IPS-18c (cell line): Measurements from ENCODE around the gene PLB1.

Experiments
- H3K4me3 ChIP-seq: 2 replicates; pipeline ENCODE4 v1.7.0; 2013; ENCODE audit warnings: low read depth, mild to moderate bottlenecking, low read length, moderate library complexity; ENCODE audit not compliant: insufficient read depth
- H3K9me3 ChIP-seq: one replicate; pipeline ENCODE4 v1.6.1; 2013; ENCODE audit warnings: mild to moderate bottlenecking, low read length, moderate library complexity; ENCODE audit not compliant: control insufficient read depth, insufficient read depth

The PLB1 gene

GRCh38 chr2:28606986-28607441, 111.2 kb downstream of the PLB1 start:
- Histone ChIP-seq H3K9me3 (no peaks in the 10 kb centered on the region), H3K4me3 (no peak overlapping the region)

GRCh38 chr2:28607730-28608499, 112.1 kb downstream of the PLB1 start:
- Histone ChIP-seq H3K9me3 (no peaks in the 10 kb centered on the region), H3K4me3 (no peak overlapping the region)

GRCh38 chr2:28608500-28609424, 112.9 kb downstream of the PLB1 start:
- Histone ChIP-seq H3K9me3 (no peaks in the 10 kb centered on the region), H3K4me3 (no peak overlapping the region)

GRCh38 chr2:28610583-28611201, 114.8 kb downstream of the PLB1 start:
- Histone ChIP-seq H3K9me3 (peaks cover 3% of the 10 kb centered on the region), H3K4me3 (no peak overlapping the region)

GRCh38 chr2:28612131-28612812, 116.4 kb downstream of the PLB1 start:
- peaks cover 3% of the 10 kb centered on the region for H3K9me3 ChIP-seq
- no peak overlapping the region for H3K4me3 ChIP-seq

- no peak overlapping the region for H3K4me3 ChIP-seq
- H3K9me3 ChIP-seq, result peaks cover 3% of the 10 kb centered on the region
These were observed 117.3 kb downstream of the PLB1 start for GRCh38 chr2:28613186-28613585.

GRCh38 chr2:28613633-28614501, 118.0 kb downstream of the PLB1 start:
- no peak overlapping the region for H3K4me3 ChIP-seq
- H3K9me3 ChIP-seq, result peaks cover 3% of the 10 kb centered on the region

GRCh38 chr2:28615706-28616105, 119.8 kb downstream of the PLB1 start:
- Histone ChIP-seq H3K4me3 (no peak overlapping the region), H3K9me3 (peaks cover 3% of the 10 kb centered on the region)

- no peak overlapping the region for H3K4me3 ChIP-seq
- peaks cover 3% of the 10 kb centered on the region for H3K9me3 ChIP-seq
These were observed 120.6 kb downstream of the PLB1 start for GRCh38 chr2:28616396-28616999.

GRCh38 chr2:28617502-28618184, 121.8 kb downstream of the PLB1 start:
- Histone ChIP-seq H3K9me3 (peaks cover 3% of the 10 kb centered on the region), H3K4me3 (no peak overlapping the region)

GRCh38 chr2:28618221-28619141, 122.6 kb downstream of the PLB1 start:
- Histone ChIP-seq H3K9me3 (peaks cover 3% of the 10 kb centered on the region), H3K4me3 (no peak overlapping the region)

GRCh38 chr2:28619213-28620196, 123.6 kb downstream of the PLB1 start:
- Histone ChIP-seq H3K9me3 (peaks cover 3% of the 10 kb centered on the region), H3K4me3 (no peak overlapping the region)

- no peaks in the 10 kb centered on the region for H3K9me3 ChIP-seq
- no peak overlapping the region for H3K4me3 ChIP-seq
These were observed 124.5 kb downstream of the PLB1 start for GRCh38 chr2:28620291-28620793.
